GM03348 (cell line): ENCODE results near the gene TRIOBP.

ENCODE experiments used
- DNase-seq: peaks from one replicate; pipeline ENCODE4 v3.0.0; 2012; ENCODE audit warnings: low spot score

The TRIOBP gene

GRCh38 chr22:37804881-37805809, 108.3 kb downstream of the TRIOBP start:
- DNase-seq = peak; percentile 93

DNA sequence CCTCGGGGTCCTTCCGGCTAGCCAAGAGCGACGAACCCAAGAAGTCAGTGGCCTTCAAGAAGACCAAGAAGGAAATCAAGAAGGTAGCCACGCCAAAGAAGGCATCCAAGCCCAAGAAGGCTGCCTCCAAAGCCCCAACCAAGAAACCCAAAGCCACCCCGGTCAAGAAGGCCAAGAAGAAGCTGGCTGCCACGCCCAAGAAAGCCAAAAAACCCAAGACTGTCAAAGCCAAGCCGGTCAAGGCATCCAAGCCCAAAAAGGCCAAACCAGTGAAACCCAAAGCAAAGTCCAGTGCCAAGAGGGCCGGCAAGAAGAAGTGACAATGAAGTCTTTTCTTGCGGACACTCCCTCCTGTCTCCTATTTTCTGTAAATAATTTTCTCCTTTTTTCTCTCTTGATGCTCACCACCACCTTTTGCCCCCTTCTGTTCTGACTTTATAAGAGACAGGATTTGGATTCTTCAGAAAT, 109.0 kb downstream of the TRIOBP start:
- DNase-seq = no peak

GRCh38 chr22:37806409-37807333, 109.8 kb downstream of the TRIOBP start:
- peak; percentile 55 for DNase-seq

- DNase-seq = peak; percentile 99
These were observed 110.8 kb downstream of the TRIOBP start, which contains the start of gene GCAT for GRCh38 chr22:37807410-37808293. Gene GCAT, plus strand, starts transcription at chr22:37807934. Its CDS starts 34 bp downstream, at chr22:37807968.

GRCh38 chr22:37808294-37808657, 111.4 kb downstream of the TRIOBP start:
- DNase-seq = no peak

DNA sequence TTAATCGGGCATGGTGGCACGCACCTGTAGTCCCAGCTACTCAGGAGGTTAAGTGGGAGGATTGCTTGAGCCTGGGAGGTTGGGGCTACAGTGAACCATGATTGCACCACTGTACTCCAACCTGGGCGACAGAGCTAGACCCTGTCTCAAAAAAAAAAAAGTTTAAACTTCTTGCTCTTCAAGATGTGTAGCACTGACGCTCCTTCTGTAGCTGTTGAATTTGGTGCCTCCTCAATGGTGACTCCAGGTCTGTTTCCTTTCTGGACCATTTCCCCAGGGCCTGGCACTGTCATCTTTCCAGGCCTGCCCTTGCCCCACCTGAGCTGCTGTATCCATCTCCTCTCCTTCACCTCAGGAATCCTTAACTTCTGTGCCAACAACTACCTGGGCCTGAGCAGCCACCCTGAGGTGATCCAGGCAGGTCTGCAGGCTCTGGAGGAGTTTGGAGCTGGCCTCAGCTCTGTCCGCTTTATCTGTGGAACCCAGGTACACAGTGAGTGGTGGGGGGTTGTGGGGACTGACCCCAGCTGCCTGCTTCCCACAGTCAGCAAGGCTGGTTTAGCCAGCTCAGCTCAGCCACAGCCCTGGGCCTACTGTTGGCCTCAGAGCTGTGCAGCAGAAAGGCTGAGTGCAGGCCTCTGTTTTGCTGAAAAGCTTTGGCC, 113.0 kb downstream of the TRIOBP start:
- DNase-seq = no peak

DNA sequence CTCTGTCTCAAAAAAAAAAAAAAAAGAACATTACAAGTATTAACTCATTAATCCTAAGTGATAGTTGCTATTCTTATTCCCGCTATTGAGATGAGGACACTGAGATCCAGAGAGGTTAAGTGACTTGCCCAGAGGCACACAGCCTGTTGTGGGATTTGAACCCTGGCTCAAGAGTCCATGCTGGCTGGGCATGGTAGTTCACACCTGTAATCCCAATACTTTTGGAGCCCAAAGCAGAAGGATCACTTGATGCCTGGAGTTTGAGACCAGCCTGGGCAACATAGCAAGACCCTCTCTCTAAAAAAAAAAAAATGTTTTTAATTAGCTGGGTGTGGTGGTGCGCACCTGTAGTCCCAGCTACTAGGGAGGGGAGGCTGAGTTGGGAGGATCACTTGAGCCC, 115.0 kb downstream of the TRIOBP start:
- DNase-seq = no peak

DNA sequence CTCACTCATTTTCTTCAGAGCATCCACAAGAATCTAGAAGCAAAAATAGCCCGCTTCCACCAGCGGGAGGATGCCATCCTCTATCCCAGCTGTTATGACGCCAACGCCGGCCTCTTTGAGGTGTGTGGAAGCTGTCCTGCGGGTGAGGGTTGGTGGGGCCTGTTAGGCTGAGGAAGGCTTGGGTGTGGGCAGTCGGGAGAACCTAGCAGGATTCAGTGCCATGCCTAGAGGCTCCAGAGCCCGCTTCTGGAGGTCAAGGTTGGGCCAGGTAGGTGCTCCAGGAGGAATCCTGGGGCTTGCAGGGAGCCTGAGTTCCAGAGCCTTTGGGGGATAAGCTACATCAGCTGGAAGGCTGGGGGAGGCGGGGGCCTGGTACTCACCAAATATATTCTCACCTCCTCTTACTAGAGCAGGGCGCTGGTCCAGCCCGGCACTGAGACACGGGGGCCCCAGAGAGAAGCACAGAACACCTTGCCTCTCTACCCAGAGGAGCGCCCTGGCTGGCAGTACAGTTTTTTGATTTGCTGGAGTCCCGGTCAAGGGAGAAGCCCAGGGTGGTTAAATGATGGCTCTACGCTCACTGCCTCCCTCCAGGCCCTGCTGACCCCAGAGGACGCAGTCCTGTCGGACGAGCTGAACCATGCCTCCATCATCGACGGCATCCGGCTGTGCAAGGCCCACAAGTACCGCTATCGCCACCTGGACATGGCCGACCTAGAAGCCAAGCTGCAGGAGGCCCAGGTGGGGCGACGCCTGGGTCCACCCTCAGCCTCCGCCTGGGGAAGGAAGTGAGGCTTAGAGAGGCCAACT, 116.2 kb downstream of the TRIOBP start:
- no peak for DNase-seq

- DNase-seq = no peak
These were observed 118.7 kb downstream of the TRIOBP start for GRCh38 chr22:37815593-37815992.

DNA sequence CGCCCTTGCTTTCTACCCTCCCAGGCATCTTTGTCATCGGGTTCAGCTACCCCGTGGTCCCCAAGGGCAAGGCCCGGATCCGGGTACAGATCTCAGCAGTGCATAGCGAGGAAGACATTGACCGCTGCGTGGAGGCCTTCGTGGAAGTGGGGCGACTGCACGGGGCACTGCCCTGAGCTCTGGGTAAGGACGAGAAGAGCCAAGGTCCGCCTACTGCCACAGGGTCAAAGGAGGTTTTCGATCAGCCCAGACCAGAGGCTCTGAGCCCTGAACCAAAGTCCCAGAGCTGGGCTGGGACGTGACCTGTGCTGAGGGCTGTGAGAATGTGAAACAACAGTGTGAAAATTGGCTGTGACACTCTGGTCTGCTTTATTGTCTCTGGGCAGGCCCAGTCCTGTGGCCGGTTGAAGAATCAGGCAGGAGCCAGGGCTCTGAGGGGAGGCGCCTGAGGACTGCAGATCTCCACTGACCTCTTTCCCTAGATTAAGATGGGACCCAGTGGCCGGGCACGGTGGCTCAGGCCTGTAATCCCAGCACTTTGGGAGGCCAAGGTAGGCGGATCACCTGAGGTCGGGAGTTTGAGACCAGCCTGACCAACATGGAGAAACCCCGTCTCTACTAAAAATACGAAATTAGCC, 119.8 kb downstream of the TRIOBP start:
- no peak for DNase-seq

- peak; percentile 96 for DNase-seq
These were observed 121.0 kb downstream of the TRIOBP start for GRCh38 chr22:37817705-37818408.

GRCh38 chr22:37818409-37819104, 121.7 kb downstream of the TRIOBP start:
- peak; percentile 73 for DNase-seq

DNA sequence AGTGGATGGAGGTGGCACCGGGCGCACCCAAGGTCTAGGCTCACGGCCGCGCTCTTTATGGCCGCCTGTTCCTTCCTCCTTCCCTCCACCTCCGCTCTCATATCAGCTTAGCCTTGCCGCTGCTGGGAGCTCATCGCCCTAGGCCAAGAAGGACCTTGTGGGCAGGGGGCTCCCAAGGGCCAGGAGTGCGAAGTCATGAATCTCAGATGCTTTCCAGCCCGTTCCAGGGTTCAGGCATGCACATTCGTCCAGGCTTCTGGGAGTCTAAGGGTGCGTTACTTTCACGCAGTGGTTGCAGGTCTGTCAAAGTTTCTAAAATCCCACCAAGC, 122.2 kb downstream of the TRIOBP start:
- DNase-seq = no peak

- no peak for DNase-seq
These were observed 123.5 kb downstream of the TRIOBP start for GRCh38 chr22:37820350-37820749.

- DNase-seq = no peak
These were observed 125.4 kb downstream of the TRIOBP start for GRCh38 chr22:37822079-37822833.

GRCh38 chr22:37823134-37823985, 126.5 kb downstream of the TRIOBP start, which contains the start of gene GALR3:
Gene GALR3, plus strand, starts transcription at chr22:37823382. Its CDS starts 25 bp downstream, at chr22:37823407.
- no peak for DNase-seq
